ENCODE measurements around the gene DEPDC5. TPM values are rescaled to one million over a fixed set of nuclear protein-coding genes. Genes with fewer than 3 reads are reported as not detected.

The DEPDC5 gene
- total and polyA plus RNA-seq, 10 of the 15 experiments (the other 5 are each of a cell fraction or from before 2014, with no cell fraction given): 3.0 to 38.9 (median 22.8) TPM

DNA sequence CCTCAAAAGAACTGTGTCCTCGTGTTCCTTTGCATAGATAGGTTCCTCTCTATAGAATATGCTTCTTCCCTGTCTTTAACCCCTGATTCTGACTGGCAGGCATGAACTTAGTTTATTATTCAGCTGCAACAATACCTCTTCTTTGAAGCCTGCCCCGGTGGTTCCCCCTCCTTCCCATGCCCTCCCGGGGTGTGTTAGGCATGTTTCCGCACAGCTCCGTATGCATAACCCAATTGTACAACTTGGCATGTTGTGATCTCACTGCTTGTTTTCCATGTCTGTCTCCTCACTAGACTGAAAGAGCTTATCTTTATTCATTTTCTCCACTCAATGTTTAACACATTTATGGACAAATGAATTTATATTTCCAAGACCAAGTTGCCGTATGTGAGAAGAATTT is 72.6 kb downstream of the DEPDC5 start:
- Histone ChIP-seq H3K9me3 (replicated peaks; ENCODE audit: control insufficient read depth, insufficient read depth, low read length) (no peaks in the 10 kb centered on the region), H3K4me2 (ENCODE audit: control insufficient read depth, insufficient read depth) (no peak overlapping the region), H3K4me1 (ENCODE audit: control insufficient read depth, insufficient read depth, low read length) (peaks cover 11% of the 10 kb centered on the region), H2AFZ (ENCODE audit: control insufficient read depth, low read depth, low read length) (no peak overlapping the region), H4K20me1 (ENCODE audit: control insufficient read depth, insufficient read depth) (no peaks in the 10 kb centered on the region), H3K9ac (ENCODE audit: control insufficient read depth, insufficient read depth, low read length) (no peak overlapping the region), H3K36me3 (ENCODE audit: control insufficient read depth in 2 of 2, insufficient read depth in 2 of 2, low read length in 1 of 2) (peaks cover 20 to 23% of the 10 kb centered on the region in 2 experiments), H3K27ac (ENCODE audit: control insufficient read depth, insufficient read depth) (no peak overlapping the region), H3K4me3 (no peak overlapping the region), H3K27me3 (replicated peaks in 1 of 2; ENCODE audit: control insufficient read depth in 2 of 2, insufficient read depth in 2 of 2, low read length in 1 of 2) (no peaks in the 10 kb centered on the region), H3K79me2 (ENCODE audit: control insufficient read depth, insufficient read depth, low read length) (no peaks in the 10 kb centered on the region)
- ChIA-PET CTCF (no interaction called here), SMC1A (ENCODE audit: uncharacterized antibody, unreplicated experiment) (interaction anchor here (0.7 to 0.9 kb wide), 2 partner anchors 13 to 46 kb away, joined by 4 read pairs; no protein-coding TSS in a partner anchor), POLR2A (interaction anchor here (0.5 to 0.6 kb wide), 2 partner anchors 139 to 292 kb away, joined by 3 to 7 read pairs; no protein-coding TSS in a partner anchor), RAD21 (ENCODE audit: unreplicated experiment) (no interaction called here)
- DNase-seq (ENCODE audit: low read depth, low spot score) (no peak), ATAC-seq (no peak), FAIRE-seq (no peak)
- TF ChIP-seq CEBPB (IDR thresholded peaks at IDR 0.05; ENCODE audit: borderline replicate concordance in 1 of 2, low read depth in 2 of 2, low read length in 2 of 2) (no peak), NR2F1 (conservative IDR thresholded peaks at IDR 0.05) (no peak), POLR2A (IDR thresholded peaks at IDR 0.05; ENCODE audit: low read depth, low read length) (no peak), MAX (IDR thresholded peaks at IDR 0.05; ENCODE audit: low read depth, low read length) (no peak), EP300 (IDR thresholded peaks at IDR 0.05; ENCODE audit: borderline replicate concordance in 1 of 2, control insufficient read depth in 1 of 2, low read depth in 2 of 2, low read length in 2 of 2) (no peak), SMARCA5 (IDR thresholded peaks at IDR 0.05) (no peak), BCL11A (IDR thresholded peaks at IDR 0.05; ENCODE audit: low read depth, low read length) (no peak), BMI1 (IDR thresholded peaks at IDR 0.05; ENCODE audit: borderline replicate concordance) (no peak), HDAC6 (IDR thresholded peaks at IDR 0.05; ENCODE audit: unreplicated experiment) (no peak), MYC (IDR thresholded peaks at IDR 0.05; ENCODE audit: insufficient read depth, insufficient read length, insufficient replicate concordance, low read length, severe bottlenecking) (no peak), HDGF (IDR thresholded peaks at IDR 0.05) (no peak)
- TF ChIP-seq, protein P1, sequence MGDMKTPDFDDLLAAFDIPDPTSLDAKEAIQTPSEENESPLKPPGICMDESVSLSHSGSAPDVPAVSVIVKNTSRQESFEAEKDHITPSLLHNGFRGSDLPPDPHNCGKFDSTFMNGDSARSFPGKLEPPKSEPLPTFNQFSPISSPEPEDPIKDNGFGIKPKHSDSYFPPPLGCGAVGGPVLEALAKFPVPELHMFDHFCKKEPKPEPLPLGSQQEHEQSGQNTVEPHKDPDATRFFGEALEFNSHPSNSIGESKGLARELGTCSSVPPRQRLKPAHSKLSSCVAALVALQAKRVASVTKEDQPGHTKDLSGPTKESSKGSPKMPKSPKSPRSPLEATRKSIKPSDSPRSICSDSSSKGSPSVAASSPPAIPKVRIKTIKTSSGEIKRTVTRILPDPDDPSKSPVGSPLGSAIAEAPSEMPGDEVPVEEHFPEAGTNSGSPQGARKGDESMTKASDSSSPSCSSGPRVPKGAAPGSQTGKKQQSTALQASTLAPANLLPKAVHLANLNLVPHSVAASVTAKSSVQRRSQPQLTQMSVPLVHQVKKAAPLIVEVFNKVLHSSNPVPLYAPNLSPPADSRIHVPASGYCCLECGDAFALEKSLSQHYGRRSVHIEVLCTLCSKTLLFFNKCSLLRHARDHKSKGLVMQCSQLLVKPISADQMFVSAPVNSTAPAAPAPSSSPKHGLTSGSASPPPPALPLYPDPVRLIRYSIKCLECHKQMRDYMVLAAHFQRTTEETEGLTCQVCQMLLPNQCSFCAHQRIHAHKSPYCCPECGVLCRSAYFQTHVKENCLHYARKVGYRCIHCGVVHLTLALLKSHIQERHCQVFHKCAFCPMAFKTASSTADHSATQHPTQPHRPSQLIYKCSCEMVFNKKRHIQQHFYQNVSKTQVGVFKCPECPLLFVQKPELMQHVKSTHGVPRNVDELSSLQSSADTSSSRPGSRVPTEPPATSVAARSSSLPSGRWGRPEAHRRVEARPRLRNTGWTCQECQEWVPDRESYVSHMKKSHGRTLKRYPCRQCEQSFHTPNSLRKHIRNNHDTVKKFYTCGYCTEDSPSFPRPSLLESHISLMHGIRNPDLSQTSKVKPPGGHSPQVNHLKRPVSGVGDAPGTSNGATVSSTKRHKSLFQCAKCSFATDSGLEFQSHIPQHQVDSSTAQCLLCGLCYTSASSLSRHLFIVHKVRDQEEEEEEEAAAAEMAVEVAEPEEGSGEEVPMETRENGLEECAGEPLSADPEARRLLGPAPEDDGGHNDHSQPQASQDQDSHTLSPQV (IDR thresholded peaks at IDR 0.05): no peak
- intact Hi-C loops (cut with micrococcal nuclease; ENCODE audit: unreplicated experiment) (no loop called here), in situ Hi-C loops (cut with MboI) (no loop called here)
- no TSS peak for BruUV-seq (replicated peaks)
- WGBS (ENCODE audit: insufficient coverage, insufficient replicate concordance, low lambda C conversion rate, missing lambda C conversion rate): 98% methylated on average over 6 of the region's 6 CpGs
